ENCODE results near the gene FAM151A.

DNA sequence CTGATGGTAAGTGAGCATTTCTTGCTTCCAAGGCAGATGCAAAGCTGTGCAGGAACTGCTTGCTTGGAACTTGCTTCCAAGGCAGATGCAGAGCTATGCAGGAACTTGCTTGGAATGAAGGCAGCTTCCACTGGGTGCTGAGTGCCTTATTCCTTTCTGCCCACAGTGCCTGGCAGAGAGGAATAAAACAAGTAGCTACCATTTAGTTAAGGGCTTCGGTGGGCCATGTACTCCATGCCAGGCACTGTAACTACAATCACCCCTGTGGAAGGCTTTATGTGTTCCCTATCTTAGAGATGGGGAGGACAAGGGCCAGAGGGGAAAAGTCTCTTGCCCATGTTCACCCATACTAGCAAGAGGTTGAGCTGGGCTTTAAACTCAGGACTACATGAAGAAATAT, 26.6 kb upstream of the FAM151A start:
- TF ChIP-seq EP300 (IDR thresholded peaks at IDR 0.05) (no peak), POLR2AphosphoS5 (IDR thresholded peaks at IDR 0.05) (no peak)
